Fibroblast of peridontal ligament (primary cell): ENCODE data around the gene YJU2.
A peak's percentile ranks its signal among the peaks of the same experiment; 100 is the strongest.

Source experiments
- DNase-seq: peaks from one replicate; pipeline ENCODE4 v3.0.0-alpha.2; 2010; ENCODE audit errors: extremely low read depth

The YJU2 gene

GRCh38 chr19:4298810-4299550 lies 52.1 kb downstream of the YJU2 start:
- DNase-seq = no peak

- no peak for DNase-seq
Observed at GRCh38 chr19:4300589-4300988, 53.7 kb downstream of the YJU2 start.

GRCh38 chr19:4301590-4302242 lies 54.8 kb downstream of the YJU2 start:
- no peak for DNase-seq

- DNase-seq = no peak
Observed at GRCh38 chr19:4302243-4302640, 55.4 kb downstream of the YJU2 start, which contains the start of gene TMIGD2. TSS of gene TMIGD2 (minus strand) at chr19:4302389. CDS start at chr19:4302385, 4 bp downstream.

- DNase-seq = no peak
Observed at GRCh38 chr19:4303819-4304537, 57.1 kb downstream of the YJU2 start.

- peak; percentile 27 for DNase-seq
Observed at GRCh38 chr19:4304538-4305256, 57.8 kb downstream of the YJU2 start, which contains the start of gene FSD1. TSS of gene FSD1 (plus strand) at chr19:4304598. CDS start at chr19:4304747, 149 bp downstream.

GRCh38 chr19:4305257-4305612 lies 58.4 kb downstream of the YJU2 start:
- no peak for DNase-seq

GRCh38 chr19:4305659-4306058 lies 58.8 kb downstream of the YJU2 start:
- DNase-seq = no peak

- DNase-seq = no peak
Observed at GRCh38 chr19:4310247-4311121, 63.6 kb downstream of the YJU2 start.

GRCh38 chr19:4313847-4314490 lies 67.1 kb downstream of the YJU2 start:
- no peak for DNase-seq

GRCh38 chr19:4316956-4317355 lies 70.1 kb downstream of the YJU2 start:
- DNase-seq = no peak

GRCh38 chr19:4318460-4318859 lies 71.6 kb downstream of the YJU2 start:
- no peak for DNase-seq
